Suprapubic skin (tissue), 4 donors: ENCODE measurements around the gene RAB20. TPM values are rescaled to one million over a fixed set of nuclear protein-coding genes. Genes with fewer than 3 reads are reported as not detected.
A peak's percentile ranks its signal among the peaks of the same experiment; 100 is the strongest.
"Not testable (repeated sequence)": the region's sequence is repeated elsewhere in the genome, so short reads cannot be mapped to it uniquely, and the experiment has no call there.

ENCODE experiments used
- DNase-seq, 2 donors: peaks; one replicate each; pipeline ENCODE4 v3.0.0-alpha.2; 2019; ENCODE audit warnings: low spot score in 2 of 2
- H3K27ac ChIP-seq: fragments of 200-600 bp; sonication (generic); one replicate; pipeline ENCODE4 v1.5.1; 2019
- H3K27me3 ChIP-seq: fragments of 200-600 bp; sonication (generic); one replicate; pipeline ENCODE4 v1.5.1; 2019
- H3K36me3 ChIP-seq: fragments of 200-600 bp; sonication (generic); one replicate; pipeline ENCODE4 v1.5.1; 2019
- H3K4me1 ChIP-seq: fragments of 200-600 bp; sonication (generic); one replicate; pipeline ENCODE4 v1.5.1; 2019
- H3K4me3 ChIP-seq: fragments of 200-600 bp; sonication (generic); one replicate; pipeline ENCODE4 v1.5.1; 2019; ENCODE audit warnings: mild to moderate bottlenecking
- H3K9me3 ChIP-seq: fragments of 200-600 bp; sonication (generic); one replicate; pipeline ENCODE4 v1.5.1; 2019
- EP300 ChIP-seq: sonication (generic); formaldehyde crosslinking; IDR thresholded peaks from one replicate; pipeline ENCODE4 v1.6.1; 2017; ENCODE audit warnings: antibody characterized with exemption
- POLR2A ChIP-seq, 2 donors: fragments of 450-650 bp; IDR thresholded peaks; one replicate each; pipeline ENCODE4 v1.6.1; 2017; ENCODE audit warnings: antibody characterized with exemption in 2 of 2, mild to moderate bottlenecking in 2 of 2, moderate library complexity in 2 of 2
- POLR2AphosphoS5 ChIP-seq, 3 donors: sonication (generic); formaldehyde crosslinking; IDR thresholded peaks; one replicate each; pipeline ENCODE4 v1.6.1; 2017; ENCODE audit warnings: antibody characterized with exemption in 3 of 3
- WGBS: methylation state at CpG from one replicate; pipeline ENCODE4 v1.1.5; 2018; 5-methylcytosine and 5-hydroxymethylcytosine counted together
- total RNA-seq, 4 donors: library from RNA; depleted of rRNA; stranded (reverse); fragments of >200 nt; gene quantifications; one replicate each; pipeline ENCODE4 v1.1.0, GENCODE V29; 2016
- TF ChIP-seq, protein P1 (sequence below), 2 donors: fragments of 200-600 bp in 1 of 2; fragments of 450-650 bp in 1 of 2; sonication (generic) in 1 of 2; IDR thresholded peaks; one replicate each; pipeline ENCODE4 v1.5.1; 2016 to 2019; ENCODE audit warnings: antibody characterized with exemption in 2 of 2, mild to moderate bottlenecking in 1 of 2, moderate library complexity in 1 of 2

Gene RAB20
- total RNA-seq, 4 donors from 2014 or later = 2.0 to 6.7 (median 3.7) TPM

DNA sequence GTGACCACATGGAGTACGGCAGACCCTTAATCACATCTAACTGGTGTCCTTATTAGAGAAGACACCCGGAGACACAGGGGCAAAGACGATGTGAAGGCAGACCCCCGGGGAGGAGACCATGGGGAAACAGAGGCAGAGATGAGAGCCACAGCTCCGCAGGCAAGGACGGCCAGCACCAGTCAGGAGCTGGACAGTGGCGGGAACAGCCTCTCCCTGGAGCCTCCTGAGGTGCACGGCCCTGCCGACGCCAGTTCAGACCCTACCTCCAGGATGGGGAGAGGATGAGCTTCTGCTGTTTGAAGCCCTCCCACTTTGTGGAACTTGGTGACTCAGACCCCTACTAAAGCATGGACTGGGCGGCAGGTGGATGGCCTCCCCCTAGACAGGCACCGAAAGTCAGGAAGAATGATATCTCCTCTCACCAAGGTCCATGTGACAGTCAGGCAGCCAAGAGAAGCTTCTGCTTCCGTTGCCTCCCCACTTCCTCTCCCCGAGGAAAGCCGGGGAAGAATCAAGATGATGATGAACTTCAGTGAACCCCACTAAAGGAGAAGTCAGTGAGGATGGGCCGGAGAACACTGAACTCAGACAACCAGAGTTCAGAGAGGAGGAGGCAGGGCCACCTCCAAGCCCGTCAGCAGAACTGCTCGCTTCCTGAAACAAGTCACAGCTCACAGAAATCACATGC lies 25.4 kb downstream of the RAB20 start:
- Histone ChIP-seq H3K4me3 (no peak overlapping the region), H3K9me3 (no peaks in the 10 kb centered on the region), H3K27ac (no peak overlapping the region), H3K27me3 (no peaks in the 10 kb centered on the region), H3K36me3 (no peaks in the 10 kb centered on the region), H3K4me1 (peaks cover 16% of the 10 kb centered on the region)
- DNase-seq = peak in 1 of 2 donors; percentile 67
- TF ChIP-seq, protein P1, sequence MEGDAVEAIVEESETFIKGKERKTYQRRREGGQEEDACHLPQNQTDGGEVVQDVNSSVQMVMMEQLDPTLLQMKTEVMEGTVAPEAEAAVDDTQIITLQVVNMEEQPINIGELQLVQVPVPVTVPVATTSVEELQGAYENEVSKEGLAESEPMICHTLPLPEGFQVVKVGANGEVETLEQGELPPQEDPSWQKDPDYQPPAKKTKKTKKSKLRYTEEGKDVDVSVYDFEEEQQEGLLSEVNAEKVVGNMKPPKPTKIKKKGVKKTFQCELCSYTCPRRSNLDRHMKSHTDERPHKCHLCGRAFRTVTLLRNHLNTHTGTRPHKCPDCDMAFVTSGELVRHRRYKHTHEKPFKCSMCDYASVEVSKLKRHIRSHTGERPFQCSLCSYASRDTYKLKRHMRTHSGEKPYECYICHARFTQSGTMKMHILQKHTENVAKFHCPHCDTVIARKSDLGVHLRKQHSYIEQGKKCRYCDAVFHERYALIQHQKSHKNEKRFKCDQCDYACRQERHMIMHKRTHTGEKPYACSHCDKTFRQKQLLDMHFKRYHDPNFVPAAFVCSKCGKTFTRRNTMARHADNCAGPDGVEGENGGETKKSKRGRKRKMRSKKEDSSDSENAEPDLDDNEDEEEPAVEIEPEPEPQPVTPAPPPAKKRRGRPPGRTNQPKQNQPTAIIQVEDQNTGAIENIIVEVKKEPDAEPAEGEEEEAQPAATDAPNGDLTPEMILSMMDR (IDR thresholded peaks at IDR 0.05) = no peak
- no peak for TF ChIP-seq EP300
- TF ChIP-seq POLR2A (IDR thresholded peaks at IDR 0.05) = no peak
- TF ChIP-seq POLR2AphosphoS5 (IDR thresholded peaks at IDR 0.05) = no peak
- WGBS = 90% methylated on average over 18 of the region's 18 CpGs

DNA sequence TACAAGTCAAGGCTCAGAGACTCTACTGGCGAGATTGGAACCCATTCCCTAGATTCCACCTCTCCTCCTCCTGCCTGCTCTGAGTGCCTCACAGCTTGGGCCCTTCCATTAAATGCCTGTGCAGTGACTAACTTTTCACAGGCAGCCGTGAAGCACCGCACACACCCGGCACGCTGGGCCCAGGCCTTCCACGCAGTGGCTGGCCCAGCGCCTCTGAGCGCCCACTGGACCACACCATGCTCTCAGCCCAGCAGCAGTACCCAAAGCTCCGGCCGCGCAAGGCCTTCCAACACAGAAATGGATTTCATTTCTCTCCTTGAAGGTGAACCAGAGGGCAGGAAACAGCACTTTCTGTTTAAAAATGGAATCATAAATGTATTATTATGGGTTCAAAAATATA lies 26.0 kb downstream of the RAB20 start:
- Histone ChIP-seq H3K27ac (no peak overlapping the region), H3K4me1 (peaks cover 11% of the 10 kb centered on the region), H3K27me3 (no peaks in the 10 kb centered on the region), H3K4me3 (no peak overlapping the region), H3K9me3 (no peaks in the 10 kb centered on the region), H3K36me3 (no peaks in the 10 kb centered on the region)
- 96% methylated on average over 11 of the region's 11 CpGs for WGBS
- no peak for DNase-seq
- TF ChIP-seq POLR2A (IDR thresholded peaks at IDR 0.05) (no peak), EP300 (no peak), POLR2AphosphoS5 (IDR thresholded peaks at IDR 0.05) (no peak)
- TF ChIP-seq, protein P1 (IDR thresholded peaks at IDR 0.05) = no peak

DNA sequence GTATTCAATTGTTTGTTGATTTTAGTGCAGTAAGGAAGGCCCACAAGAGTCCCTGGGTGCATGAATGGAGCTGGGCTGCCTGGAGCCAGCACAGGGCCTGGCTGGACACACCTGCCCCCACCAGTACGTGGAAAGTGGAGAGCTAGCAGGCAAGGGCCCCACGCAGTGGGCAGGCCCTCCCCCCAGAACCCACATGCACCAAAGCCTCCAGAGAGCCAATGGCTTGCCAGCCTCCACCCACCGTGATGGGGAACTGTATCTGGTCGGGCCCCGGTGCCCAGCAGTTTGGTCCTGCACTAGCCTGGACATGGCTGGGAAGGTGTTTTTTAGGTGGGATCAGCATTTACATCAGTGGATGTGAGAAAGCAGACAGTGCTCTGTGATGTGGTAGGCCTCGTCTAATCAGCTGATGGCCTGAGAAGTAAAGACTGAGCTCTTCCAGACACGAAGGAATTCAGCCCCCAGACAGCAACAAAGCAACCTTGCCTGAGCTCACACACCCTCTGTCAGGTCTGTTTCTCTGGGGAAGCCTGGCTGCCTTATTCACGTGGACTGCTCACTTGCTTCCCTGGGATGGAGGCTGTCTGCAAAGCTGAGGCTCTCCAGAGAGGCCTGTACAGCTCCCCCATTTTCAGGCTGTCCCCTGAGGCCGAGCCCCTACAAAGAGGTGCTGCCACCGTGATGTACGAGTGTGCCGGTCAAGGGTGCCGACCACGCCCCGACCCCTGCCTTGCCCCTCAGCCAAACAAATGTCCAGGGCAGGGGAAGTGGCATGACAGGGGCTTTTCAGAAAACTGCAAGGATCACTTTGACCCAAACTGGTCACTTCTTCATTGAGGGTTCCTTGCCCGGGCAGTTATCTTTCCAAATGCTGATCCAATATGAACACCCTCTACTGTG lies 27.5 kb downstream of the RAB20 start:
- DNase-seq = no peak
- H3K36me3 ChIP-seq = no peaks in the 10 kb centered on the region
- WGBS = 82% methylated on average over 6 of the region's 16 CpGs
- H3K4me1 ChIP-seq = peaks cover 10% of the 10 kb centered on the region
- no peak overlapping the region for H3K27ac ChIP-seq
- H3K9me3 ChIP-seq = no peaks in the 10 kb centered on the region
- TF ChIP-seq, protein P1 (IDR thresholded peaks at IDR 0.05) = no peak
- TF ChIP-seq POLR2AphosphoS5 (IDR thresholded peaks at IDR 0.05) = no peak
- TF ChIP-seq POLR2A (IDR thresholded peaks at IDR 0.05) = no peak
- TF ChIP-seq EP300 = no peak
- H3K27me3 ChIP-seq = no peaks in the 10 kb centered on the region
- H3K4me3 ChIP-seq = no peak overlapping the region

DNA sequence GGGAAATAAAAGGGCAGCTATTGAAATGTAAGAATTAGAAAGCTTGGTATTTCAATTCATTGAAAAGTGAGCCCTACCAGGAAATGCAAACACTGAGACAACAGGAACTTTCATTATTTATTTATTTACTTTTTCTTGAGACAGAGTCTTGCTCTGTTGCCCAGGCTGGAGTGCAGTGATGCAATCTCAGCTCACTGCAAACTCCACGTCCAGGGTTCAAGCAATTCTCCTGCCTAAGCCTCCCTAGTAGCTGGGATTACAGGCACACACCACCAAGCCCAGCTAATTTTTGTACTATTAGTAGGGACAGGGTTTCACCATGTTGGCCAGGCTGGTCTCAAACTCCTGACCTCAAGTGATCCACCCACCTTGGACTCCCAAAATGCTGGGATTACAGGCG lies 29.3 kb downstream of the RAB20 start:
- H3K4me1 ChIP-seq, H3K27ac ChIP-seq, H3K4me3 ChIP-seq, H3K36me3 ChIP-seq, H3K9me3 ChIP-seq, H3K27me3 ChIP-seq, DNase-seq: not testable (repeated sequence)
- 90% methylated on average over 2 of the region's 2 CpGs for WGBS

DNA sequence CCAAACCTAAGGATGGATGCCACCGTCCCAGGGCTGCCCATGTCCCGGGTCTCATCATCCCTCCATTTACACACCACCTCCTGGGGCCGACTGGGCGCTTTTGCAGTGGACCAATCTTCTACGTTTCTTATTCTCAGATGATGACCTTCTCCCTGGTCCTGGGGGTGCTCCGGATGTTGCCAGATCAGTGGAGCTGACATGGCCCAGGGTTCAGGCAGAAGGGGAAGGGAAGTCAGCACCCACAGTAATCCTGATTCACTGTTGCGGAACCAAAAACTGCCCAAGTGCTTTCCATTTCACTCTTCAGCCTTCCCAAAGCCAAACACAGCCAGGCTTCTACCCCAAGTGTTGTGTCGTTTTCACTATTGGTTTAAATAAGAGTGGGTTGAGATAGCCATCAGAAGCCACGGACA lies 29.8 kb downstream of the RAB20 start:
- Histone ChIP-seq H3K27ac (no peak overlapping the region), H3K4me3 (no peak overlapping the region), H3K9me3 (no peaks in the 10 kb centered on the region), H3K36me3 (no peaks in the 10 kb centered on the region), H3K4me1 (peaks cover 9% of the 10 kb centered on the region), H3K27me3 (no peaks in the 10 kb centered on the region)
- whole genome bisulfite sequencing = 85% methylated on average over 9 of the region's 9 CpGs
- TF ChIP-seq POLR2A (IDR thresholded peaks at IDR 0.05) = no peak
- TF ChIP-seq EP300 = no peak
- TF ChIP-seq, protein P1 (IDR thresholded peaks at IDR 0.05) = no peak
- no peak for TF ChIP-seq POLR2AphosphoS5 (IDR thresholded peaks at IDR 0.05)
- no peak for DNase-seq
